ENCODE results near the gene UBE2N. TPM values are rescaled to one million over a fixed set of nuclear protein-coding genes. Genes with fewer than 3 reads are reported as not detected.

The UBE2N gene
- total RNA-seq, 1 donor from 2014 or later = 59.6 TPM

GRCh38 chr12:93430280-93430679 lies 11.5 kb downstream of the UBE2N start:
- H3K4me3 ChIP-seq (ENCODE audit: low read depth, low read length) = no peak overlapping the region
- TF ChIP-seq, protein P1, sequence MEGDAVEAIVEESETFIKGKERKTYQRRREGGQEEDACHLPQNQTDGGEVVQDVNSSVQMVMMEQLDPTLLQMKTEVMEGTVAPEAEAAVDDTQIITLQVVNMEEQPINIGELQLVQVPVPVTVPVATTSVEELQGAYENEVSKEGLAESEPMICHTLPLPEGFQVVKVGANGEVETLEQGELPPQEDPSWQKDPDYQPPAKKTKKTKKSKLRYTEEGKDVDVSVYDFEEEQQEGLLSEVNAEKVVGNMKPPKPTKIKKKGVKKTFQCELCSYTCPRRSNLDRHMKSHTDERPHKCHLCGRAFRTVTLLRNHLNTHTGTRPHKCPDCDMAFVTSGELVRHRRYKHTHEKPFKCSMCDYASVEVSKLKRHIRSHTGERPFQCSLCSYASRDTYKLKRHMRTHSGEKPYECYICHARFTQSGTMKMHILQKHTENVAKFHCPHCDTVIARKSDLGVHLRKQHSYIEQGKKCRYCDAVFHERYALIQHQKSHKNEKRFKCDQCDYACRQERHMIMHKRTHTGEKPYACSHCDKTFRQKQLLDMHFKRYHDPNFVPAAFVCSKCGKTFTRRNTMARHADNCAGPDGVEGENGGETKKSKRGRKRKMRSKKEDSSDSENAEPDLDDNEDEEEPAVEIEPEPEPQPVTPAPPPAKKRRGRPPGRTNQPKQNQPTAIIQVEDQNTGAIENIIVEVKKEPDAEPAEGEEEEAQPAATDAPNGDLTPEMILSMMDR (IDR thresholded peaks at IDR 0.05; ENCODE audit: insufficient read depth, low read length, poor library complexity, severe bottlenecking) = no peak
- no peak for DNase-seq (ENCODE audit: low read depth)
- H3K27me3 ChIP-seq (ENCODE audit: control insufficient read depth, insufficient read depth, low read length) = no peaks in the 10 kb centered on the region
- no peaks in the 10 kb centered on the region for H3K36me3 ChIP-seq (ENCODE audit: control insufficient read depth, insufficient read depth, low read length)

GRCh38 chr12:93429852-93430251 lies 11.9 kb downstream of the UBE2N start:
- Histone ChIP-seq H3K27me3 (ENCODE audit: control insufficient read depth, insufficient read depth, low read length) (no peaks in the 10 kb centered on the region), H3K36me3 (ENCODE audit: control insufficient read depth, insufficient read depth, low read length) (no peaks in the 10 kb centered on the region), H3K4me3 (ENCODE audit: low read depth, low read length) (no peak overlapping the region)
- TF ChIP-seq, protein P1 (IDR thresholded peaks at IDR 0.05; ENCODE audit: insufficient read depth, low read length, poor library complexity, severe bottlenecking) = no peak
- DNase-seq (ENCODE audit: low read depth) = no peak

DNA sequence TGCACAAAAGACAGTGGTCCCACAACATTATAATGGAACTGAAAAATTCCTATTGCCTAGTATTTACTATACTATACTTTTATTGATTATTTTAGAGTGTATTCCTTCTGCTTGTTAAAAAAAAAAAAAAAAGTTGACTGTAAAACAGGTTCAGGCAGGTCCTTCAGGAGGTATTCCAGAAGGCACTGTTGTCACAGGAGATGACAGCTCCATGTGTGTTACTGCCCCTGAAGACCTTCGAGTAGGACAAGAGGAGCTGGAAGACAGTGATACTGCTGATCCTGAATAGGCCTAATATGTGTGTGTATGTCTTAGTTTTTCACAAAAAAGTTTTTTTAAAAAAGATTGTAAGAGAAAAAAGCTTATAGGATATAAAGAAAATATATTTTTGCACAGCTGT lies 12.3 kb downstream of the UBE2N start:
- H3K27me3 ChIP-seq (ENCODE audit: control insufficient read depth, insufficient read depth, low read length) = no peaks in the 10 kb centered on the region
- no peaks in the 10 kb centered on the region for H3K36me3 ChIP-seq (ENCODE audit: control insufficient read depth, insufficient read depth, low read length)
- no peak for DNase-seq (ENCODE audit: low read depth)
- TF ChIP-seq, protein P1 (IDR thresholded peaks at IDR 0.05; ENCODE audit: insufficient read depth, low read length, poor library complexity, severe bottlenecking) = no peak
- no peak overlapping the region for H3K4me3 ChIP-seq (ENCODE audit: low read depth, low read length)

DNA sequence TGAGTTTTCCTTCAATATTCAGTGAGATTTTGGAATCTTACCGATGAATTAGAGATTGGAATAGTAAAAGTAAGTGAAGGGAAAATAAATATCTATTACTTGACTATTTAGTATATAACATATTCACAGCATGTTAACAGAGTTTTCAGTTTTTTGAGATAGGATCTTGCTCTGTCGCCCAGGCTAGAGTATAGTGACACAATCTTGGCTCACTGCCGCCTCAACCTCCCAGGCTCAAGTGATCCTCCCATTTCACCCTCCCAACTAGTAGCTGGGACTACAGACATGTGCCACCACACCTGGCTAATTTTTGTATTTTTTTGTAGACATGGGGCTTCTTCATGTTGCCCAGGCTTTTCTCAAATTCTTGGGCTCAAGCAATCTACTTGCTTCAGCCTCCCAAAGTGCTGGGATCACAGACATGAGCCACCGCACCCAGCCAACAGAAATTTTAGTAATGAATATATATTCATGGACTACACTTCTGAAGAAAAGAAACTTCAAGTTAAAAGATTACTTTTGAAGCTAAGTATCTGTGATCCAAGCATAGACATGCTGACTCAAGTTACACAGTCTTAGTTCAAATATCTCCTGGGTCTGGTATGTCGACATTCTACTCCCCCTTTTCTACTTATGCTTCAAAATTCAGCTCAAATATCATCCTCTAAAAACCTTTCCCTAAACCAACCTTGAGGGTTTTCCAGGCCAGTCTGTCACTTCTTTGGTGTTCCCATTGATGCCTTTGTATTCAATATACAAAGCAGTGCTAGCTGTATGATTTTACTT lies 13.8 kb downstream of the UBE2N start:
- TF ChIP-seq, protein P1 (IDR thresholded peaks at IDR 0.05; ENCODE audit: insufficient read depth, low read length, poor library complexity, severe bottlenecking) = no peak
- DNase-seq (ENCODE audit: low read depth) = no peak
- Histone ChIP-seq H3K4me3 (ENCODE audit: low read depth, low read length) (no peak overlapping the region), H3K27me3 (ENCODE audit: control insufficient read depth, insufficient read depth, low read length) (no peaks in the 10 kb centered on the region), H3K36me3 (ENCODE audit: control insufficient read depth, insufficient read depth, low read length) (no peaks in the 10 kb centered on the region)

DNA sequence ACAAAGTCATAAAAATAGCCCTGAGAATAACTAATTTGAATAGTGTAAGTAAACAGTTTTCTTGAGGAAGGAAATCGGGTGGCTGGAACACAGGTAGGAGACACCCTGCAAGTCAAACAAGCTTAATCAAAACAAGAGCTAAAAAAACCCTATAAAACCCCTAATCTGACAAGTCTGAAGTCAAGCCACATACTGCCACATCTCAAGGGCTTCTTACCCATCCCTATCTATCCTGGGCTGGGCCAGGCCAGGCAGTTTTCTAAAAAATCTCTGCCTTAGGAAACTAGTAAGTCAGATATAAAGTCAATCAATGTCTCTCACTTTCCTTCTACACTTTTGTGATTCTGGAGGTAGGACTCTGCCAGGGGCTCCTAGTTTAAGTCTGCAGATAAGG lies 15.3 kb downstream of the UBE2N start:
- TF ChIP-seq, protein P1 (IDR thresholded peaks at IDR 0.05; ENCODE audit: insufficient read depth, low read length, poor library complexity, severe bottlenecking) = no peak
- DNase-seq (ENCODE audit: low read depth) = no peak
- H3K27me3 ChIP-seq (ENCODE audit: control insufficient read depth, insufficient read depth, low read length) = no peaks in the 10 kb centered on the region

More for the DNA sequence above, 15.3 kb downstream of the UBE2N start:
- H3K4me3 ChIP-seq (ENCODE audit: low read depth, low read length) = no peak overlapping the region
- no peaks in the 10 kb centered on the region for H3K36me3 ChIP-seq (ENCODE audit: control insufficient read depth, insufficient read depth, low read length)

All from kidney epithelial cell (primary cell).